Calu3 (cell line): ENCODE results near the gene SCAPER. TPM values are rescaled to one million over a fixed set of nuclear protein-coding genes. Genes with fewer than 3 reads are reported as not detected.

Experiments used
- BruUV-seq: library from RNA; stranded (reverse); fragments of 400-500 nt; replicated peaks from 2 replicates; lab custom pipeline; 2021; lab: Mats Ljungman, UMichigan
- CTCF ChIA-PET: fragments of 300-600 bp; sonication (Branson Sonifier 250); formaldehyde crosslinking; loops from one replicate; lab custom pipeline; 2022; ENCODE audit warnings: antibody characterized with exemption; lab: Charles Lee
- DNase-seq: peaks from one replicate; pipeline ENCODE4 v3.0.0; 2022
- H3K27ac Mint-ChIP-seq: one replicate; pipeline ENCODE4 v1.8.0; 2022; ENCODE audit warnings: mixed read lengths; ENCODE audit not compliant: unreplicated experiment
- H3K27me3 Mint-ChIP-seq: one replicate; pipeline ENCODE4 v1.8.0; 2022; ENCODE audit warnings: mixed read lengths; ENCODE audit not compliant: unreplicated experiment
- H3K36me3 Mint-ChIP-seq: one replicate; pipeline ENCODE4 v1.8.0; 2022; ENCODE audit warnings: mild to moderate bottlenecking, moderate library complexity, mixed read lengths; ENCODE audit not compliant: insufficient read depth, unreplicated experiment
- H3K4me1 Mint-ChIP-seq: one replicate; pipeline ENCODE4 v1.8.0; 2022; ENCODE audit warnings: mild to moderate bottlenecking, low read depth, mixed read lengths; ENCODE audit not compliant: unreplicated experiment
- H3K4me3 Mint-ChIP-seq: one replicate; pipeline ENCODE4 v1.8.0; 2022; ENCODE audit warnings: mild to moderate bottlenecking, low read depth, moderate library complexity, mixed read lengths; ENCODE audit not compliant: unreplicated experiment
- H3K9me3 Mint-ChIP-seq: one replicate; pipeline ENCODE4 v1.8.0; 2022; ENCODE audit warnings: low read depth, mixed read lengths; ENCODE audit not compliant: unreplicated experiment
- intact Hi-C: fragments of 100-400 bp; cut with micrococcal nuclease; formaldehyde crosslinking; loops from one replicate; pipeline ENCODE4 v1.10.0; 2022; ENCODE audit not compliant: unreplicated experiment
- total RNA-seq: library from RNA; stranded (reverse); gene quantifications from 2 replicates; pipeline ENCODE4 v1.2.3, GENCODE V29; 2022
- TF ChIP-seq, protein P1 (sequence below): fragments of 200-600 bp; IDR thresholded peaks from one replicate; pipeline ENCODE4 v1.8.0; 2022; ENCODE audit warnings: antibody characterized with exemption; ENCODE audit not compliant: unreplicated experiment

The SCAPER gene
- total RNA-seq, 1 experiment from 2014 or later, result 34.8 TPM

DNA sequence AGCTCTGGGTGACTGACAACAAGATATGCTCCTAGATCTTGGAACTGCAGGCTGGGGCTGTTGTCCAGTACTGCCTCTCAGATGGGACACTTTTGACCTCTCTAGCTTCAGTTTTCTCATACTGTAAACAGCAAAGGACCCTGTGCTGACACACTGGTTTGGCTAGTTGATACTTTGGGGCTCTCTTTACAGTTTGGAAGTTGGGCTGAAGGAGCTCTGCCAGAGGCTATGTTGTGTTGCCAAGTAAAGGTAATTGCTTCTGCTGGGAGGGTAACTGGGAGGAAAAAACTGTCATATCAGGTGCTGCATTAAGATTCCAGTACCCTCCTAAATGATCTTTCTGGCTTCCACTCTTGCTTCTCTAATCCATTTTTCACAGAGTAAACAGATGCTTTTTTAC, 514.6 kb downstream of the SCAPER start:
- BruUV-seq, result no TSS peak
- CTCF ChIA-PET, result interaction anchor here (0.8 kb wide), 1 partner anchor 205 kb away, joined by 9 read pairs; no protein-coding TSS in a partner anchor
- TF ChIP-seq, protein P1, sequence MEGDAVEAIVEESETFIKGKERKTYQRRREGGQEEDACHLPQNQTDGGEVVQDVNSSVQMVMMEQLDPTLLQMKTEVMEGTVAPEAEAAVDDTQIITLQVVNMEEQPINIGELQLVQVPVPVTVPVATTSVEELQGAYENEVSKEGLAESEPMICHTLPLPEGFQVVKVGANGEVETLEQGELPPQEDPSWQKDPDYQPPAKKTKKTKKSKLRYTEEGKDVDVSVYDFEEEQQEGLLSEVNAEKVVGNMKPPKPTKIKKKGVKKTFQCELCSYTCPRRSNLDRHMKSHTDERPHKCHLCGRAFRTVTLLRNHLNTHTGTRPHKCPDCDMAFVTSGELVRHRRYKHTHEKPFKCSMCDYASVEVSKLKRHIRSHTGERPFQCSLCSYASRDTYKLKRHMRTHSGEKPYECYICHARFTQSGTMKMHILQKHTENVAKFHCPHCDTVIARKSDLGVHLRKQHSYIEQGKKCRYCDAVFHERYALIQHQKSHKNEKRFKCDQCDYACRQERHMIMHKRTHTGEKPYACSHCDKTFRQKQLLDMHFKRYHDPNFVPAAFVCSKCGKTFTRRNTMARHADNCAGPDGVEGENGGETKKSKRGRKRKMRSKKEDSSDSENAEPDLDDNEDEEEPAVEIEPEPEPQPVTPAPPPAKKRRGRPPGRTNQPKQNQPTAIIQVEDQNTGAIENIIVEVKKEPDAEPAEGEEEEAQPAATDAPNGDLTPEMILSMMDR, result no peak
- H3K4me3 Mint-ChIP-seq, result no peak overlapping the region
- no peaks in the 10 kb centered on the region for H3K27me3 Mint-ChIP-seq
- DNase-seq, result no peak
- H3K36me3 Mint-ChIP-seq, result no peaks in the 10 kb centered on the region
- intact Hi-C loops, result no loop called here
- peaks cover 8% of the 10 kb centered on the region for H3K4me1 Mint-ChIP-seq
- no peaks in the 10 kb centered on the region for H3K9me3 Mint-ChIP-seq
- no peak overlapping the region for H3K27ac Mint-ChIP-seq

DNA sequence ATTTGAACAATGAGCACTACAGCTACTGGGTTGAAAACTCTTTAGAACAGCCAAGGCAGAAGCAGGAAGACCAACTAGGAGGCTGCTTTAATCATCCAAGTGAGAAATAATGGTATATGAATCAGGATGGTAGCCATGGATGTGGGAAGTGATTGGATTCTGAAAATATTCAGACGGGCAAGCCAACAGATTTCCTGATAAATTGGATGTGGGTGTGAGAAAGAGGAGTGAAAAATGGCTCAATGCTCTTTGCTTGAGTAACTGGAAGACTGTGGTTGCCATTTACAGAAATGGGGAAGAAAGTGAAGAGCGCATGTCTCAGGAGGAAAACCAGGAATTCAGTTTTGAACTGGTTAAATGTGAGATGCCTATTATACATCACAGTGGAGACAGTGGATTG, 518.2 kb downstream of the SCAPER start:
- intact Hi-C loops, result no loop called here
- peaks cover 8% of the 10 kb centered on the region for H3K4me1 Mint-ChIP-seq
- no peak overlapping the region for H3K27ac Mint-ChIP-seq
- no peak for DNase-seq
- CTCF ChIA-PET, result no interaction called here
- H3K4me3 Mint-ChIP-seq, result no peak overlapping the region
- BruUV-seq, result no TSS peak
- TF ChIP-seq, protein P1, result no peak
- no peaks in the 10 kb centered on the region for H3K36me3 Mint-ChIP-seq
- H3K9me3 Mint-ChIP-seq, result no peaks in the 10 kb centered on the region
- H3K27me3 Mint-ChIP-seq, result no peaks in the 10 kb centered on the region

DNA sequence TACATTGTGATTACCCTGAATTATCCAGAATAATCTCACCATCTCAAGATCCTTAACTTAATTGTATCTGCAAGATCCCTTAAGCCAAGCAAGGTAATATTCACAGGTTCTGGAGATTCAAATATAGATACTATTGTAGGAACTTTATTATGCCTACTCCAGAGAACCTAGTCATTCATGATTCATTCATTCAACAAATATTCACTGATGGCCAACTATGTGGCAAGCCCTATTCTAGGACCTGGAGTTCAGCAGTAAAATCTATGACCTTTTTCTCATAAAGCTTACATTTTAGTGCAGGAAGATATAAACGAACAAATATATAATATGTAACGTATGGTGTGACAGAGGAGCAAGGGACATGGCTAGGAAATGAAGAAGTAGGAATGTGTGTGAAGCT, 519.0 kb downstream of the SCAPER start:
- no peaks in the 10 kb centered on the region for H3K9me3 Mint-ChIP-seq
- H3K4me1 Mint-ChIP-seq, result peaks cover 6% of the 10 kb centered on the region
- H3K27me3 Mint-ChIP-seq, result no peaks in the 10 kb centered on the region
- CTCF ChIA-PET, result no interaction called here
- no peak overlapping the region for H3K27ac Mint-ChIP-seq
- H3K36me3 Mint-ChIP-seq, result no peaks in the 10 kb centered on the region
- intact Hi-C loops, result no loop called here
- no peak for DNase-seq
- no peak overlapping the region for H3K4me3 Mint-ChIP-seq
- TF ChIP-seq, protein P1, result no peak
- no TSS peak for BruUV-seq

- TF ChIP-seq, protein P1, result no peak
- Mint-ChIP-seq H3K4me3 (no peak overlapping the region), H3K4me1 (no peaks in the 10 kb centered on the region), H3K36me3 (no peaks in the 10 kb centered on the region), H3K9me3 (no peaks in the 10 kb centered on the region), H3K27ac (no peak overlapping the region), H3K27me3 (no peaks in the 10 kb centered on the region)
- intact Hi-C loops, result no loop called here
- CTCF ChIA-PET, result no interaction called here
- BruUV-seq, result no TSS peak
- DNase-seq, result no peak
Measured at GRCh38 chr15:76384409-76384808, 520.7 kb downstream of the SCAPER start.
